Astrocyte of the spinal cord (primary cell): Measurements from ENCODE around the gene TPSB2.

Experiments used
- DNase-seq: peaks from one replicate; pipeline ENCODE4 v3.0.0; 2011; ENCODE audit warnings: low read depth, low spot score
- H3K4me3 ChIP-seq: 2 replicates; pipeline ENCODE4 v1.5.1; 2011; ENCODE audit warnings: low read depth, mild to moderate bottlenecking, low read length, moderate library complexity
- CTCF ChIP-seq: IDR thresholded peaks from 2 replicates; pipeline ENCODE4 v1.5.1; 2012; ENCODE audit warnings: low read depth, mild to moderate bottlenecking, low read length, inconsistent platforms
- in situ Hi-C: cut with HindIII; loops from 2 replicates; pipeline ENCODE4 v1.10.0; 2017; ENCODE audit warnings: low sequenced_read_pairs

TPSB2 gene

GRCh38 chr16:1261131-1261892 lies 31.3 kb upstream of the TPSB2 start:
- no peak for TF ChIP-seq CTCF
- DNase-seq = no peak
- in situ Hi-C loops = no loop called here
- no peak overlapping the region for H3K4me3 ChIP-seq

DNA sequence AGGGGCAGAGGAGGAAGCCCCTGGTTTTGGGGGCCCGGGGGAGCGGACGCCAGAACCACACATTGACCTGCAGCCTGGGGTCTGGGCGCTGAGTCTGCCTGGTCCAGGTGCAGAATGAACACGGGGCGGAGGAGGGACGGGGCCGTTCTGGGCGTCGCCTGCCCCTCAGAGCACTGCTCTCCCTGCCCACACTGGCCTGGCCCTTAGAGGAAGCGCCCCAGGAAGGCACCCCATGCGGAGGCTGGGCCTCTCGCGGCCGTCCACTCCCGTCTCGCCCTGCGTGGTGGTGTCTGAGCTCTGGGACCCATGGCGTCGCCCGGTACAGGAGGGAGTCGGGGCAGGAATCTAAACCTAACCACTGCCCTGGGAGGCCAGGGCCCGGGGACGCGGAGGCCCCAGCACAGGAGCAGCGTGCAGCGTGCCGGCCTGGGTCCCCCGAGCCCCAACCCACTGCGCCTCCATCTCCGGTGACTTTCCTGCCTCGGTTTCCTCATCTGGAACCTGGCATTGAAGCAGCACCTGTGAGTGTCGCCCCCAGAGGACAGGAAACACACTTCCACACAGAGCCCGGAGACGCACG lies 30.2 kb upstream of the TPSB2 start:
- H3K4me3 ChIP-seq = no peak overlapping the region
- DNase-seq = no peak
- in situ Hi-C loops = no loop called here
- TF ChIP-seq CTCF = no peak

GRCh38 chr16:1259760-1260068 lies 29.7 kb upstream of the TPSB2 start:
- TF ChIP-seq CTCF = no peak
- H3K4me3 ChIP-seq = no peak overlapping the region
- DNase-seq = no peak
- in situ Hi-C loops = no loop called here

- no peak for TF ChIP-seq CTCF
- H3K4me3 ChIP-seq = no peak overlapping the region
- in situ Hi-C loops = no loop called here
- DNase-seq = no peak
These were observed 29.1 kb upstream of the TPSB2 start for GRCh38 chr16:1258906-1259759.

DNA sequence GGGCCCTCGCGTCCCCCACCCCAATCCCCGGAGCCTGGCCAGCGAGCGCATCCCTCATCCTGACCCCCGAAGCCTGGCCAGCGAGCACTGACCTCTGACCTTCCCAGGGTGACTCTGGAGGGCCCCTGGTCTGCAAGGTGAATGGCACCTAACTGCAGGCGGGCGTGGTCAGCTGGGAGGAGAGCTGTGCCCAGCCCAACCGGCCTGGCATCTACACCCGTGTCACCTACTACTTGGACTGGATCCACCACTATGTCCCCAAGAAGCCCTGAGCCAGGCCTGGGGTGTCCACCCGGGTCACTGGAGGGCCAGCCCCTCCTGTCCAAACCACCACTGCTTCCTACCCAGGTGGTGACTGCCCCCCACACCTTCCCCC lies 28.2 kb upstream of the TPSB2 start:
- DNase-seq = no peak
- in situ Hi-C loops = no loop called here
- TF ChIP-seq CTCF = no peak
- H3K4me3 ChIP-seq = no peak overlapping the region

DNA sequence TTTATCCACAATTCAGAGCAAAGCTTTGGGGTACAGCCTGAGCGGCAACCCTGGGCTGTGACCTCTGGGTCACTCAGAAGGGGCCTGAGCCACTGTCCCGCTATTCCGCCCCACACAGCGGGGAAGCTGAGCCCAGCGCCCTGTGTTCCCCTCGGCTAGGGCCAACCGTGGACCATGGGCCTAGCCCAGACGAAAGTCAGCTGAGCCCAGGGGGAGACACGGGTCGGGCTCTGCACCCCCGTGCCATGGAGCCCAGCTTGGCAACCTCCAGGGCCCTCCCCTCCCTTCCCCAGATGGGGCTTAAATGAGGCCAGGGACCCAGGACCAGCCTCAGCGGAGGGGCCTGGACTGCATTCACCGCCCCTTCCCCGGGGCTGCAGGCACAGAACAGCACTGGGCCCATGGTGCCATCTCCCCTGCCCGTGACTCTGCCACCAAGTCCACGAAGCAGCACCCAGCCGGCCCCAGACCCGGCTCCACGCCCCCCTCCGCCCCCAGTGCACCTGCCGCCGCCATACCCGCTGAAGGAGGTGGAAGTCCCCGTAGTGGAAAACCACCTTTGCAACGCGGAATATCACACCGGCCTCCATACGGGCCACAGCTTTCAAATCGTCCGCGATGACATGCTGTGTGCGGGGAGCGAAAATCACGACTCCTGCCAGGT lies 27.7 kb upstream of the TPSB2 start:
- DNase-seq = no peak
- in situ Hi-C loops = no loop called here
- no peak for TF ChIP-seq CTCF
- no peak overlapping the region for H3K4me3 ChIP-seq
